ENCODE results near the gene CHERP.
A peak's percentile ranks its signal among the peaks of the same experiment; 100 is the strongest.
"Not testable (repeated sequence)": the region's sequence is repeated elsewhere in the genome, so short reads cannot be mapped to it uniquely, and the experiment has no call there.

The CHERP gene

GRCh38 chr19:16520074-16520973 lies 21.9 kb downstream of the CHERP start:
- no peak for DNase-seq (ENCODE audit: low read depth in 2 of 2)

GRCh38 chr19:16519230-16519687 lies 23.0 kb downstream of the CHERP start:
- DNase-seq (ENCODE audit: low read depth in 2 of 2): no peak

DNA sequence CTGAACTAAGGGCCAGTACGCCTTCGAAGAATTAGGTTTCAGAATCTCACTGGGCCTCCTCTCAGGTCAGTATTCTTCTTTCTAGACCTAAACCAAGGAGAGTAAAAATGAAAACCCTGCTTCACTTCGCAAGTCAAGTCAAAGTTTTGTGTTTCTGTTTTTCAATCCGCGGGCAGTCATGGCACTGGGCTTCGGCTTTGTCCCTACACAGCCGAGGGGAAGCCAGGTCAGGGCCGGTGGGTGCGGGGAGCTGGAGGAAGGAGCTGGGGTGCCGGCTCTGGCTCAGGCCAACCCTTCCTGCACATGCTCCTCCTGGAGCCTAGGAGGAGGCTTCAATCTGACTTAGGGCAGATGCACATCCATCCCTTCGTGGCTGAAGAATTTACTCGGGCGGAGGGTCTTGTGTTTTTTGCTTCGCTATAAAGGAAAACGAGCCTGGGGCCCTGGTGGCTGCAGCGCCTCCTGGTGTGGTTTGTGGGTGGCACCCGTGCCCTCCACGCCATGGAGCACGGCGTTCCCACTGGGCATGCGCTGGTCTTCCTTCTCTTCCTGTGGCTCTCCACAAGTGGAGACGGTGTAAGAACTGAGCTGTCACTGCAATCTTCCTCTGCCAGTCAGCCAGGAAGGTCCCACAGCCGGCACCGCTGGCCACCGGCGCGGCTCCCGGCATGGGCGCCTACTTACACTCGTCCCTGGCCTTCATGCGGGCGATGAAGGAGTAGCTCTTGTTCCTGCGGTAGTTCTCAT lies 23.6 kb downstream of the CHERP start:
- no peak for DNase-seq (ENCODE audit: low read depth in 2 of 2)

GRCh38 chr19:16518061-16518460 lies 24.2 kb downstream of the CHERP start:
- DNase-seq (ENCODE audit: low read depth in 2 of 2): no peak

- no peak for DNase-seq (ENCODE audit: low read depth in 2 of 2)
Observed at GRCh38 chr19:16516923-16517610, 25.2 kb downstream of the CHERP start.

DNA sequence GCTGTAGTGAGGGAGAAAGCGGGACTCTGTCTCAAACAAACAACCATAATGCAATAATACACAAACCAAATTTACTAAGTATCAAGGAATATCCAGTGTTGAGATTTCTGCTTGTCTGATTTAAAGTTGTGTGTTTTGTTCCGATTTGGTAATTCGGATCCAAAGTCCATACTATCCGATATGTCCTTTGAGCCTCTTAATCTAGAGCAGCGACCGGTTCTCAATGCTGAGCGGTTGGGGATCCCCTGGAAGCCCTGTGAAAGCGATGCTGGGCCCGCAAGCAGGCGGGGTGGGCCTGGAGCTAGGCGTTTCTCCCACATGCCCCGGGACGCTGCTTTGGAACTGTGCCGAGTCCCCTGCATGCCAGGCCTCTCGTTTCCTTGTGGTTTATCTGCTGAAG lies 25.9 kb downstream of the CHERP start:
- no peak for DNase-seq (ENCODE audit: low read depth in 2 of 2)

- no peak for DNase-seq (ENCODE audit: low read depth in 2 of 2)
Observed at GRCh38 chr19:16514383-16515019, 27.7 kb downstream of the CHERP start.

DNA sequence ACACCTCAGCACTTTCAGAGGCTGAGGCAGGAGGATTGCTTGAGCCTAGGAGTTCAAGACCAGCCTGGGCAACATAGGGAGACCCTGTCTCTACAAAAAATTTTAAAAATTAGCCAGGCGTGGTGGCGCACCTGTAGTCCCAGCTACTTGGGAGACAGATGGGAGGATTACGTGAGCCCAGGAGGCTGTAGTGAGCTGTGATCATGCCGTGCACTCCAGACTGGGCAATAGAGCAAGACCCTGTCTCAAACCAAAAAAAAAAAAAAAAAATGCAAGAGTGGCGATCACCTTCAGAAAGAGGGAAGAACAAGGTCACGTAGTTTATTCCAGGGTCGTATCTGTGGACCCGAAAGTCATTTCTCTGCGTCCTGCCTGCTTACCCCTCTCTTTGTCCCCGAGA lies 29.6 kb downstream of the CHERP start:
- not testable (repeated sequence) for DNase-seq (ENCODE audit: low read depth in 2 of 2)

- no peak for DNase-seq (ENCODE audit: low read depth in 2 of 2)
Observed at GRCh38 chr19:16509141-16510061, 32.8 kb downstream of the CHERP start.

DNA sequence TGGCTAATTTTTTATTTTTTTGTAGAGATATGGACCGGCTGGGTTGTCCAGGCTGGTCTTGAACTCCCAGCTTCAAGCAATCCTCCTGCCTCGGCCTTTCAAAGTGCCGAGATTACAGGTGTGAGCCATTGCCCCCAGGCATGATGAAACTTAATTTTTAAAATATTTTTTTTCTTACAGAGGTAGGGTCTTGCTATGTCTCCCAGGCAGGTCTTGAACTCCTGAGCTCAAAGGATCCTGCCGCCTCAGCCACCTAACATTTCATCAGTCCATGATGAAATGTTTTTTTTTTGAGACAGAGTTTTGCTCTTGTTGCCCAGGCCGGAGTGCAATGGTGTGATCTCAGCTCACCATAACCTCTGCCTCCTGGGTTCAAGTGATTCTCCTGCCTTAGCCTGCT lies 33.7 kb downstream of the CHERP start:
- no peak for DNase-seq (ENCODE audit: low read depth in 2 of 2)

- no peak for DNase-seq (ENCODE audit: low read depth in 2 of 2)
Observed at GRCh38 chr19:16506961-16507360, 35.3 kb downstream of the CHERP start.

DNA sequence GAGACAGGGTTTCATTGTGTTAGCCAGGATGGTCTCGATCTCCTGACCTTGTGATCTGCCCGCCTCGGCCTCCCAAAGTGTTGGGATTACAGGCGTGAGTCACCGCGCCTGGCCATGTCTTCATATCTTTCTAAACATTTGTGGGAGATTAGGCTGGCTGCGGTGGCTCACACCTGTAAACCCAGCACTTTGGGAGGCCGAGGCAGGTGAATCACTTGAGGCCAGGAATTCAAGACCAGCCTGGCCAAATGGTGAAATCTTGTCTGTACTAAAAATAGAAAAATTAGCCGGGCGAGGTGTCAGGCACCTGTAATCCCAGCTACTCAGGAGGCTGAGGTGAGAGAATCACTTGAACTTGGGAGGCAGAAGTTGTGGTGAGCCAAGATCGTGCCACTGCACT lies 36.1 kb downstream of the CHERP start:
- DNase-seq (ENCODE audit: low read depth in 2 of 2): not testable (repeated sequence)

- no peak for DNase-seq (ENCODE audit: low read depth in 2 of 2)
Observed at GRCh38 chr19:16504271-16504670, 38.0 kb downstream of the CHERP start.

- no peak for DNase-seq (ENCODE audit: low read depth in 2 of 2)
Observed at GRCh38 chr19:16497837-16498236, 44.4 kb downstream of the CHERP start.

DNA sequence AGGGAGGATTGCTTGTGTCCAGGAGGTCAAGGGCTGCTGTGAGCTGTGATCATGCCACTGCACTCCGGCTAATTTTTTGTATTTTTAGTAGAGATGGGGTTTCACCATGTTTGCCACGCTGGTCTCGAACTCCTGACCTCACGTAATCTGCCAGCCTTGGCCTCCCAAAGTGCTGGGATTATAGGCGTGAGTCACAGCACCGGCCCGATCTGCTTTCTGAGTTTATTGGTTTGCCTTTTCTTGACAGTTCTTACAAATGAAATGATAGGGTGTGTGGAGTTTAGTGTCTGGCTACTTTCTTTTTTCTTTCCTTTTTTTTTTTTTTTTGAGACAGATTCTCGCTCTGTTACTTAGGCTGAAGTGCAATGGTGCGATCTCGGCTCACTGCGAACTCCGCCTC lies 45.2 kb downstream of the CHERP start:
- DNase-seq (ENCODE audit: low read depth in 2 of 2): no peak

DNA sequence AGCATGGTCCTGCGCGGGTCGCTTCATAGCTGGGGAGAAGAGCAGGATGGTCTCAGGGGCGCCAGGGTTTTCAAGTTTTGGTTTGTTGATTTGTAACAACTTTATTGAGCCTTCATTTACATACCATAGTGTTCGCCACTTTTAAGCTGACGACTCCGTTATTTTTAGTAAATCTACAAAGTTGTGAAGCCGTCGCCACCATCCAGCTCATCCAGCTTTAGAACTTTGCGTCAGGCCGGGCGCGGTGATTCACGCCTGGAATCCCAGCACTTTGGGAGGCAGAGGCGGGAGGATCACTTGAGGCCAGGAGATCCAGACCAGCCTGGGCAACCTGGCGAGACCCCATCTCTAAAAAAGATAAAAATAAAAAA lies 45.6 kb downstream of the CHERP start:
- DNase-seq (ENCODE audit: low read depth in 2 of 2): no peak

- DNase-seq (ENCODE audit: low read depth in 2 of 2): peak; percentile 90 to 95
Observed at GRCh38 chr19:16495982-16496612, 46.1 kb downstream of the CHERP start, which contains the start of the genes C19orf44 and CALR3. Gene C19orf44, plus strand, starts transcription at chr19:16496394. Its CDS starts 4,399 bp downstream, at chr19:16500793. Gene CALR3, minus strand, starts transcription at chr19:16496167. Its CDS starts 38 bp downstream, at chr19:16496129.

- not testable (repeated sequence) for DNase-seq (ENCODE audit: low read depth in 2 of 2)
Observed at GRCh38 chr19:16486476-16486875, 55.8 kb downstream of the CHERP start.

DNA sequence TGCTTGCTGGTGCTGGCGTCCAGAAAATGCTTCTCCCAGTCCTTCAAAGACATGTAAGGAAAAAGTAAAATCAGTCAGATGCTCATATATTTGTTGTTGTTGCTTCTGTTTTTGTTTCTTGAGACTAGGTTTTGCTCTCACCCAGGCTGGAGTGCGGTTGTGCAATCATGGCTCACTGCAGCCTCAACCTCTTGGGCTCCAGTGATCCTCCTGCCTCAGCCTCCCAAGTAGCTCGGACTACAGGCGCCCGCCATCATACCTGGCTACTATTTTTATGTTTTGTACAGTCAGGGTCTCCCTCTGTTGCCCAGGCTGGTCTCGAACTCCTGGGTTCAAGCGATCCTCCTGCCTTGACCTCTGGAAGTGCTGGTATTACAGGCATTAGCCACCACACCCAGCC lies 59.5 kb downstream of the CHERP start:
- DNase-seq (ENCODE audit: low read depth in 2 of 2): no peak

GRCh38 chr19:16477311-16477710 lies 64.9 kb downstream of the CHERP start:
- DNase-seq (ENCODE audit: low read depth in 2 of 2): no peak
